Fibroblast of pulmonary artery (primary cell): ENCODE measurements around the gene CHN2.
A peak's percentile ranks its signal among the peaks of the same experiment; 100 is the strongest.

Experiments
- DNase-seq: peaks from one replicate; pipeline ENCODE4 v3.0.0-alpha.2; 2010; ENCODE audit warnings: low read depth
- H3K4me3 ChIP-seq: replicated peaks from 2 replicates; pipeline ENCODE4 v1.5.1; 2011; ENCODE audit warnings: low read depth, mild to moderate bottlenecking, control low read depth, low read length, moderate library complexity
- CTCF ChIP-seq: IDR thresholded peaks from 2 replicates; pipeline ENCODE4 v1.5.1; 2011; ENCODE audit warnings: mild to moderate bottlenecking, control low read depth, low read length, inconsistent platforms; ENCODE audit errors: missing control alignments

Gene CHN2

GRCh38 chr7:29216128-29216527, 21.6 kb downstream of the CHN2 start:
- no peak for DNase-seq
- H3K4me3 ChIP-seq = no peak overlapping the region
- no peak for TF ChIP-seq CTCF

GRCh38 chr7:29217113-29217512, 22.5 kb downstream of the CHN2 start:
- peak; percentile 33 for DNase-seq
- H3K4me3 ChIP-seq = no peak overlapping the region
- TF ChIP-seq CTCF = no peak

- no peak overlapping the region for H3K4me3 ChIP-seq
- TF ChIP-seq CTCF = no peak
- DNase-seq = no peak
Observed at GRCh38 chr7:29224726-29225125, 30.2 kb downstream of the CHN2 start.

GRCh38 chr7:29228289-29229011, 33.9 kb downstream of the CHN2 start:
- H3K4me3 ChIP-seq = no peak overlapping the region
- no peak for TF ChIP-seq CTCF
- no peak for DNase-seq

- TF ChIP-seq CTCF = no peak
- DNase-seq = no peak
- no peak overlapping the region for H3K4me3 ChIP-seq
Observed at GRCh38 chr7:29229066-29229465, 34.5 kb downstream of the CHN2 start.

- no peak for DNase-seq
- H3K4me3 ChIP-seq = no peak overlapping the region
- no peak for TF ChIP-seq CTCF
Observed at GRCh38 chr7:29229946-29230345, 35.4 kb downstream of the CHN2 start.

- no peak for DNase-seq
- H3K4me3 ChIP-seq = no peak overlapping the region
- TF ChIP-seq CTCF = no peak
Observed at GRCh38 chr7:29230871-29231345, 36.3 kb downstream of the CHN2 start.
